HepG2 (cell line): ENCODE data around the gene TBC1D24. TPM values are rescaled to one million over a fixed set of nuclear protein-coding genes. Genes with fewer than 3 reads are reported as not detected.

Source experiments
- ATAC-seq: fragments of 200-7000 bp; cut with Tn5 transposase; 3 replicates; pipeline ENCODE4 v1.9.1; 2020; ENCODE audit warnings: mild to moderate bottlenecking, moderate library complexity
- BruUV-seq: library from RNA; stranded (reverse); fragments of 400-500 nt; replicated peaks from 2 replicates; lab custom pipeline; 2021; lab: Mats Ljungman, UMichigan
- CTCF ChIA-PET: fragments of 300-600 bp; formaldehyde crosslinking; extraction: SDS; loops from one replicate; lab custom pipeline; 2021; ENCODE audit warnings: low total read pairs, inconsistent platforms, low intra/inter-chr PET ratio; lab: Yijun Ruan, JAX
- POLR2A ChIA-PET: fragments of 350-600 bp; sonication (Branson Sonifier 250); formaldehyde crosslinking; loops from one replicate; lab custom pipeline; 2020; ENCODE audit warnings: antibody characterized with exemption, inconsistent platforms; lab: Yijun Ruan, JAX
- DNase-seq: peaks from one replicate; pipeline ENCODE4 v3.0.0-alpha.2; 2015; ENCODE audit warnings: low spot score
- FAIRE-seq: peaks from 3 replicates; lab custom pipeline; 2011; peaks lifted over from hg19 to GRCh38; lab: Jason Lieb, UNC
- H2AFZ ChIP-seq: one replicate; pipeline ENCODE4 v1.6.1; 2011; ENCODE audit warnings: low read length, inconsistent platforms
- H3K27ac ChIP-seq: fragments of 300-600 bp; 3 replicates; pipeline ENCODE4 v1.8.0; 2011; ENCODE audit warnings: mixed run types, mild to moderate bottlenecking, mixed read lengths, low read length, inconsistent platforms; ENCODE audit not compliant: insufficient read depth; ENCODE audit errors: extremely low read length
- H3K27me3 ChIP-seq, 2 experiments: fragments of 200-600 bp in 1 of 2; 2 replicates in 1 of 2; 3 replicates in 1 of 2; pipeline versions ENCODE4 v1.6.0 to v1.8.0; 2011; ENCODE audit warnings: low read length in 2 of 2, mild to moderate bottlenecking in 2 of 2, moderate library complexity in 2 of 2, inconsistent platforms in 1 of 2; ENCODE audit not compliant: insufficient read depth in 2 of 2, control insufficient read depth in 1 of 2
- H3K36me3 ChIP-seq, 2 experiments: fragments of 200-600 bp in 1 of 2; replicated peaks in 1 of 2; 2 replicates in 1 of 2; 3 replicates in 1 of 2; pipeline versions ENCODE4 v1.5.1 to v1.8.0; 2011; ENCODE audit warnings: low read length in 2 of 2, inconsistent platforms in 1 of 2; ENCODE audit not compliant: insufficient read depth in 2 of 2, control insufficient read depth in 1 of 2
- H3K4me1 ChIP-seq: 2 replicates; pipeline ENCODE4 v1.5.1; 2012; ENCODE audit warnings: low read length, inconsistent platforms; ENCODE audit not compliant: insufficient read depth
- H3K4me2 ChIP-seq: 2 replicates; pipeline ENCODE4 v1.6.0; 2011; ENCODE audit warnings: low read depth, low read length, inconsistent platforms
- H3K4me3 ChIP-seq, 3 experiments: fragments of 200-600 bp in 1 of 3; sonication (generic), shearing (Covaris generic) in 1 of 3; replicated peaks in 1 of 3; 2 replicates each; pipeline ENCODE4 v1.5.1; 2011 to 2016; ENCODE audit warnings: low read length in 3 of 3, inconsistent platforms in 2 of 3, low read depth in 2 of 3, mild to moderate bottlenecking in 2 of 3, control low read depth in 1 of 3, mixed read lengths in 1 of 3; ENCODE audit not compliant: insufficient read depth in 1 of 3
- H3K79me2 ChIP-seq: one replicate; pipeline ENCODE4 v1.6.1; 2011; ENCODE audit warnings: low read length, inconsistent platforms; ENCODE audit not compliant: insufficient read depth
- H3K9ac ChIP-seq: 2 replicates; pipeline ENCODE4 v1.6.0; 2011; ENCODE audit warnings: mild to moderate bottlenecking, low read depth, low read length, inconsistent platforms; ENCODE audit not compliant: insufficient read depth
- H3K9me3 ChIP-seq: 2 replicates; pipeline ENCODE4 v1.5.1; 2012; ENCODE audit warnings: mild to moderate bottlenecking, low read length
- H4K20me1 ChIP-seq: 2 replicates; pipeline ENCODE4 v1.6.0; 2011; ENCODE audit warnings: inconsistent platforms, mild to moderate bottlenecking, low read length, moderate library complexity; ENCODE audit not compliant: insufficient read depth
- ELF3 ChIP-seq: IDR thresholded peaks from 2 replicates; pipeline ENCODE4 v1.6.1; 2016; ENCODE audit warnings: missing genetic modification reagents, missing compliant biosample characterization
- ESRRA ChIP-seq: sonication (generic); formaldehyde crosslinking; IDR thresholded peaks from 2 replicates; pipeline ENCODE4 v1.5.1; 2020; ENCODE audit warnings: mild to moderate bottlenecking, low read depth, missing genetic modification reagents
- HDAC6 ChIP-seq: fragments of 200-600 bp; sonication (generic); IDR thresholded peaks from 2 replicates; pipeline ENCODE4 v1.7.0; 2017; ENCODE audit warnings: mild to moderate bottlenecking, antibody characterized with exemption, low read length, low read depth
- ISX ChIP-seq: sonication (generic); formaldehyde crosslinking; conservative IDR thresholded peaks from 2 replicates; pipeline ENCODE4 v1.5.0; 2020; ENCODE audit warnings: missing genetic modification reagents
- JUNB ChIP-seq: sonication (generic); formaldehyde crosslinking; IDR thresholded peaks from 2 replicates; pipeline ENCODE4 v1.8.0; 2022; ENCODE audit warnings: missing genetic modification reagents, mild to moderate bottlenecking, borderline replicate concordance
- KDM1A ChIP-seq: IDR thresholded peaks from 2 replicates; pipeline ENCODE4 v1.6.1; 2016; ENCODE audit warnings: missing compliant biosample characterization
- NAIF1 ChIP-seq: sonication (generic); formaldehyde crosslinking; IDR thresholded peaks from 2 replicates; pipeline ENCODE4 v1.5.0; 2020; ENCODE audit warnings: mild to moderate bottlenecking, missing genetic modification reagents, borderline replicate concordance
- PPARG ChIP-seq: conservative IDR thresholded peaks from 2 replicates; pipeline ENCODE4 v1.6.1; 2016; ENCODE audit warnings: missing biosample characterization, missing genetic modification reagents
- RFXANK ChIP-seq: IDR thresholded peaks from 2 replicates; pipeline ENCODE4 v1.6.1; 2016
- SKI ChIP-seq: fragments of 450-650 bp; IDR thresholded peaks from one replicate; pipeline ENCODE4 v1.6.1; 2018; ENCODE audit warnings: mild to moderate bottlenecking; ENCODE audit not compliant: partially characterized antibody
- ZIK1 ChIP-seq: sonication (generic); formaldehyde crosslinking; IDR thresholded peaks from 2 replicates; pipeline ENCODE4 v1.5.0; 2020; ENCODE audit warnings: mild to moderate bottlenecking, low read depth, missing genetic modification reagents, borderline replicate concordance
- ZNF703 ChIP-seq: sonication (generic); formaldehyde crosslinking; IDR thresholded peaks from 2 replicates; pipeline ENCODE4 v1.5.1; 2020; ENCODE audit warnings: missing genetic modification reagents, mild to moderate bottlenecking, moderate library complexity, borderline replicate concordance
- ZNF720 ChIP-seq: sonication (generic); formaldehyde crosslinking; IDR thresholded peaks from 2 replicates; pipeline ENCODE4 v1.4.0; 2020; ENCODE audit warnings: missing genetic modification reagents
- ZNF780A ChIP-seq: sonication (generic); formaldehyde crosslinking; IDR thresholded peaks from 2 replicates; pipeline ENCODE4 v1.8.0; 2022; ENCODE audit warnings: mild to moderate bottlenecking, missing genetic modification reagents, moderate library complexity
- WGBS: methylation state at CpG from one replicate; pipeline ENCODE4 v1.1.6; 2017; ENCODE audit warnings: low lambda C conversion rate; 5-methylcytosine and 5-hydroxymethylcytosine counted together
- in situ Hi-C: cut with HindIII; loops from 2 replicates; pipeline ENCODE4 v1.10.0; 2017; ENCODE audit warnings: low pct_unique_long_range_greater_than_20kb; ENCODE audit not compliant: extremely low pct_ligation_motif_present
- intact Hi-C: fragments of 100-400 bp; cut with micrococcal nuclease; formaldehyde crosslinking; loops from one replicate; pipeline ENCODE4 v1.10.0; 2022; ENCODE audit not compliant: unreplicated experiment
- polyA plus RNA-seq, 8 experiments: library from polyadenylated mRNA; depleted of rRNA in 3 of 8; stranded (reverse) in 7 of 8; unstranded in 1 of 8; fragments of >200 nt; fragmentation: Illumina TruSeq in 4 of 8; extraction: Trizol in 4 of 8; gene quantifications; 2 replicates each; pipeline versions ENCODE4 v1.2.1 to v1.2.3, GENCODE V29; 2011 to 2016; ENCODE audit warnings: low read depth in 4 of 8, missing spikeins in 1 of 8, mixed read lengths in 1 of 8; ENCODE audit not compliant: insufficient read depth in 1 of 8
- total RNA-seq, 5 experiments: library from RNA; depleted of rRNA; stranded (reverse); fragments of >200 nt; fragmentation: Illumina TruSeq; extraction: Trizol; gene quantifications; 2 replicates each; pipeline ENCODE4 v1.2.3, GENCODE V29; 2016; ENCODE audit warnings: low read depth in 1 of 5
- TF ChIP-seq, protein P1 (sequence below): sonication (generic); formaldehyde crosslinking; conservative IDR thresholded peaks from 2 replicates; pipeline ENCODE4 v1.8.0; 2022; ENCODE audit warnings: low read depth, missing genetic modification reagents
- TF ChIP-seq, protein P2 (sequence below), 2 experiments: fragments of 450-650 bp in 1 of 2; sonication (generic) in 1 of 2; formaldehyde crosslinking; IDR thresholded peaks; 2 replicates each; pipeline versions ENCODE4 v1.5.0 to v1.8.0; 2020 to 2022; ENCODE audit warnings: mild to moderate bottlenecking in 1 of 2, missing genetic modification reagents in 1 of 2
- TF ChIP-seq, protein P3 (sequence below): sonication (generic); formaldehyde crosslinking; IDR thresholded peaks from 2 replicates; pipeline ENCODE4 v1.8.0; 2022; ENCODE audit warnings: mild to moderate bottlenecking, missing genetic modification reagents, moderate library complexity

TBC1D24 gene
- total and polyA plus RNA-seq, 2 of the 13 experiments (the other 11 are each of a cell fraction or from before 2014, with no cell fraction given): 7.7 to 13.7 TPM

DNA sequence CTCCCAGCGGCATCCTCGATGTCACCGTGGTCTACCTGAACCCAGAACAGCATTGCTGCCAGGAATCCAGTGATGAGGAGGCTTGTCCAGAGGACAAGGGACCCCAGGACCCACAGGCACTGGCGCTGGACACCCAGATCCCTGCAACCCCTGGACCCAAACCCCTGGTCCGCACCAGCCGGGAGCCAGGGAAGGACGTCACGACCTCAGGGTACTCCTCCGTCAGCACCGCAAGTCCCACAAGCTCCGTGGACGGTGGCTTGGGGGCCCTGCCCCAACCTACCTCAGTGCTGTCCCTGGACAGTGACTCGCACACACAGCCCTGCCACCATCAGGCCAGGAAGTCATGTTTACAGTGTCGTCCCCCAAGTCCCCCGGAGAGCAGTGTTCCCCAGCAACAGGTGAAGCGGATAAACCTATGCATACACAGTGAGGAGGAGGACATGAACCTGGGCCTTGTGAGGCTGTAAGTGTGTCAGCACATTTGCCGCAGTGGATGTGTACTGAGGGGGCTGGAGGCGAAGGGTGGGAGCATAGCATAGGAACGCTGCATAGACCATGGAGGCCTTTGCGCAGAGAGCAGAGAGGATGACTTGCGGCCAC, 18.3 kb upstream of the TBC1D24 start:
- H3K9ac ChIP-seq: no peak overlapping the region
- peaks cover 26 to 40% of the 10 kb centered on the region in 2 experiments; a peak in 4 of 5 replicates for H3K36me3 ChIP-seq
- H3K4me3 ChIP-seq: no peak overlapping the region
- no TSS peak for BruUV-seq
- no peak overlapping the region for H3K4me2 ChIP-seq
- no peak overlapping the region for H3K27ac ChIP-seq
- ATAC-seq (no peak), FAIRE-seq (no peak), DNase-seq (no peak)
- POLR2A ChIA-PET: no interaction called here
- H3K9me3 ChIP-seq: no peaks in the 10 kb centered on the region
- H3K4me1 ChIP-seq: peaks cover 23% of the 10 kb centered on the region
- H4K20me1 ChIP-seq: no peaks in the 10 kb centered on the region
- H3K27me3 ChIP-seq: no peaks in the 10 kb centered on the region
- in situ Hi-C loops: no loop called here
- 94% methylated on average over 13 of the region's 21 CpGs for WGBS
- intact Hi-C loops: no loop called here
- H3K79me2 ChIP-seq: no peaks in the 10 kb centered on the region
- no peak for TF ChIP-seq HDAC6
- TF ChIP-seq ESRRA (CRISPR knock-in tag): no peak
- no peak for TF ChIP-seq PPARG (CRISPR knock-in tag)
- TF ChIP-seq, protein P1, sequence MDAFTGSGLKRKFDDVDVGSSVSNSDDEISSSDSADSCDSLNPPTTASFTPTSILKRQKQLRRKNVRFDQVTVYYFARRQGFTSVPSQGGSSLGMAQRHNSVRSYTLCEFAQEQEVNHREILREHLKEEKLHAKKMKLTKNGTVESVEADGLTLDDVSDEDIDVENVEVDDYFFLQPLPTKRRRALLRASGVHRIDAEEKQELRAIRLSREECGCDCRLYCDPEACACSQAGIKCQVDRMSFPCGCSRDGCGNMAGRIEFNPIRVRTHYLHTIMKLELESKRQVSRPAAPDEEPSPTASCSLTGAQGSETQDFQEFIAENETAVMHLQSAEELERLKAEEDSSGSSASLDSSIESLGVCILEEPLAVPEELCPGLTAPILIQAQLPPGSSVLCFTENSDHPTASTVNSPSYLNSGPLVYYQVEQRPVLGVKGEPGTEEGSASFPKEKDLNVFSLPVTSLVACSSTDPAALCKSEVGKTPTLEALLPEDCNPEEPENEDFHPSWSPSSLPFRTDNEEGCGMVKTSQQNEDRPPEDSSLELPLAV (CRISPR knock-in tag): no peak
- TF ChIP-seq KDM1A (CRISPR knock-in tag): no peak
- TF ChIP-seq ELF3 (CRISPR knock-in tag): no peak
- no peak for TF ChIP-seq ZNF720 (CRISPR knock-in tag)
- TF ChIP-seq ZIK1 (CRISPR knock-in tag): no peak
- no peak for TF ChIP-seq JUNB
- no peak for TF ChIP-seq ISX (CRISPR knock-in tag)
- no peak for TF ChIP-seq ZNF703 (CRISPR knock-in tag)
- no peak for TF ChIP-seq RFXANK
- no peak for TF ChIP-seq ZNF780A (CRISPR knock-in tag)
- TF ChIP-seq, protein P2, sequence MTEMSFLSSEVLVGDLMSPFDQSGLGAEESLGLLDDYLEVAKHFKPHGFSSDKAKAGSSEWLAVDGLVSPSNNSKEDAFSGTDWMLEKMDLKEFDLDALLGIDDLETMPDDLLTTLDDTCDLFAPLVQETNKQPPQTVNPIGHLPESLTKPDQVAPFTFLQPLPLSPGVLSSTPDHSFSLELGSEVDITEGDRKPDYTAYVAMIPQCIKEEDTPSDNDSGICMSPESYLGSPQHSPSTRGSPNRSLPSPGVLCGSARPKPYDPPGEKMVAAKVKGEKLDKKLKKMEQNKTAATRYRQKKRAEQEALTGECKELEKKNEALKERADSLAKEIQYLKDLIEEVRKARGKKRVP (CRISPR knock-in tag; IDR thresholded peaks at IDR 0.05): no peak
- TF ChIP-seq SKI: no peak
- TF ChIP-seq NAIF1: no peak
- TF ChIP-seq, protein P3, sequence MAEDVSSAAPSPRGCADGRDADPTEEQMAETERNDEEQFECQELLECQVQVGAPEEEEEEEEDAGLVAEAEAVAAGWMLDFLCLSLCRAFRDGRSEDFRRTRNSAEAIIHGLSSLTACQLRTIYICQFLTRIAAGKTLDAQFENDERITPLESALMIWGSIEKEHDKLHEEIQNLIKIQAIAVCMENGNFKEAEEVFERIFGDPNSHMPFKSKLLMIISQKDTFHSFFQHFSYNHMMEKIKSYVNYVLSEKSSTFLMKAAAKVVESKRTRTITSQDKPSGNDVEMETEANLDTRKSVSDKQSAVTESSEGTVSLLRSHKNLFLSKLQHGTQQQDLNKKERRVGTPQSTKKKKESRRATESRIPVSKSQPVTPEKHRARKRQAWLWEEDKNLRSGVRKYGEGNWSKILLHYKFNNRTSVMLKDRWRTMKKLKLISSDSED: no peak
- no peak overlapping the region for H2AFZ ChIP-seq
- CTCF ChIA-PET: no interaction called here
